ENCODE data around the gene PTPN9. TPM values are rescaled to one million over a fixed set of nuclear protein-coding genes. Genes with fewer than 3 reads are reported as not detected.
"Not testable (repeated sequence)": the region's sequence is repeated elsewhere in the genome, so short reads cannot be mapped to it uniquely, and the experiment has no call there.

The PTPN9 gene
- polyA plus RNA-seq (ENCODE audit: insufficient read length in 4 of 4), result 10 to 100 TPM; 43.5 to 47.8 (median 47.1) TPM

GRCh38 chr15:75578948-75579920 is at the start of gene PTPN9:
TSS of gene PTPN9 (minus strand) at chr15:75579315. CDS start at chr15:75578776, 539 bp downstream.
- peak; percentile 68 to 80 (median 76) for DNase-seq (ENCODE audit: low read depth in 4 of 4, low spot score in 3 of 4)

DNA sequence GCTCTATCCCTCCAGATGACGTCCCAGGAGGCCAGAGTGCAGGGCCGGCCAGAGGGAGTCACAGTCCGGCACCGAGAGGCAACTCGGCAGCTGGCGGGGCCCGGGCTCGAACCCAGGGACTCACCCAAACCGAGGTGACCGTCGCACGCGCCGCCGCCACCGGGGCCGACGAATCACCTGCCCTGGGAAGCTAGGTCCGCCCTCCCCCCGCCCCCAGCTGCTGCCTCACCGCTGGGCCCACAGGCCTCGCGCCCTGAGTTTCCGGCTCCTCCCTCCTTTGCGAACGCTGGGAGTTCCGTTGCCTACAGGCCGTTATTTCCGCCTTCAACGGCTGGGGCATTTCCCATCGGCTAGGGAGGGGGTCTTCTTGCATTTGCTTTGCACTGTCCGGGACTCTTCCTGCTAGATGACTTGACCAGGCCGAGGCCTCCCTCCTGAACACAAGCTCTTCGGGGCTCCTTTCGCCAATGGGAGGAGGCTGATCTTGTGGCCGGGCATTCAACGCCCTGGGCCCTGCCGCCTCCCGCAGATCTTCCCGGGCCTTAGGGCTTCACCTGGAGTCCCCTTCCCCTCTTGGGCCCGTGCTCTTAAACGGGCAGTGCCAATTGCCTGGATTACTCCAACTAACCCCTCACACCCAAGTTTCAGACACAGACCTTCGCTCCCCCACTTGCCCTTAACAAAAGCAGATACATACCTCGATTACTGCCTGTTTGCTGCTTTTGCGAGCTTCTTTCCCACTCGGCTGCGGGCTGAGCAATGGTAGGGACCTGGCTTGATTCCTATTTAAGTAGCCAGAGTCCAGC is 46.6 kb upstream of the PTPN9 start, which contains the start of gene SNUPN:
TSS of gene SNUPN (minus strand) at position 184 of the 806 bp plus-strand sequence. CDS start 4,674 bp downstream, outside the sequence.
- peak; percentile 85 to 93 (median 91) for DNase-seq (ENCODE audit: low read depth in 4 of 4, low spot score in 3 of 4)

DNA sequence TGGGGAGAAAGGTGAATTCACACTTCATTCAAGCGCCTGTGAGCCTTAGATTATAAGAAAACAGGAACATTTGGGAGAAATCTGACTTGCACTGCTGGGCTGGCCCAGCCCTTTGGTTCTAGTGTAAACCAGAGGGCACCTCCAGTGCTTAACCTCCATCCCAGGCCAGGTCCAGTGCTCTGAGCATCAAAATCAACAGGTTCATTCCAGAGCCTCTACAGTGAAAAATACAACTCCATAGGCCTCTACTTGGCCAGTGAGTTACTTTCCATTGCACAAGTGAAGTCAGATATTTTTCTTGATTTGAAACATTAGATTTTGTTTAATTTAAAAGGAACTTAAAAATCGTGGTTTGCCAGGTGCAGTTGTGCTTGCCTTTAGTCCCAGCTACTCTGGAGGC is 43.4 kb upstream of the PTPN9 start:
- no peak for DNase-seq (ENCODE audit: low read depth in 4 of 4, low spot score in 3 of 4)

- DNase-seq (ENCODE audit: low read depth in 4 of 4, low spot score in 3 of 4), result no peak
Measured at GRCh38 chr15:75620841-75621391, 41.8 kb upstream of the PTPN9 start.

- DNase-seq (ENCODE audit: low read depth in 4 of 4, low spot score in 3 of 4), result no peak
Measured at GRCh38 chr15:75620058-75620820, 41.1 kb upstream of the PTPN9 start.

DNA sequence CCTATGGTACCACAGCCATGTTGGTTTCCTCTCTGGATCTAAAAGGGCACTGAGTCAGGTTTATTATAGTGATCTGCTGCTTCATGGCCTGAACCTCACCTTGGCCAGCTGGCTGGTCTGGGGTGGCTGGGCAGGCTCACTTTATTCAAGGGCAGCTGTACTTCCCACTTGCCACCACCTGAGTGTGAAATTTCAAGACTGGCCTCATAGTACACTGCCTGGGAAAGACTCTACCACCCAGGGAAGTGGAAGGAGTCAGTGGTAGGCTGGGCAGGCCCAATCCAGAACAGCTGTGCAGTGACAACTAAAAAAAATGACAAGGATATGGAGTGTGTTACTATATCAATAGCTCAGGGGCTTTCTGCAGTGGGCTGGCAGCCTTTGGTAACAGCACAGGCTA is 37.7 kb upstream of the PTPN9 start:
- DNase-seq (ENCODE audit: low read depth in 4 of 4, low spot score in 3 of 4), result no peak

GRCh38 chr15:75606711-75607699 is 27.9 kb upstream of the PTPN9 start:
- no peak for DNase-seq (ENCODE audit: low read depth in 4 of 4, low spot score in 3 of 4)

GRCh38 chr15:75606026-75606425 is 26.9 kb upstream of the PTPN9 start:
- no peak for DNase-seq (ENCODE audit: low read depth in 4 of 4, low spot score in 3 of 4)

DNA sequence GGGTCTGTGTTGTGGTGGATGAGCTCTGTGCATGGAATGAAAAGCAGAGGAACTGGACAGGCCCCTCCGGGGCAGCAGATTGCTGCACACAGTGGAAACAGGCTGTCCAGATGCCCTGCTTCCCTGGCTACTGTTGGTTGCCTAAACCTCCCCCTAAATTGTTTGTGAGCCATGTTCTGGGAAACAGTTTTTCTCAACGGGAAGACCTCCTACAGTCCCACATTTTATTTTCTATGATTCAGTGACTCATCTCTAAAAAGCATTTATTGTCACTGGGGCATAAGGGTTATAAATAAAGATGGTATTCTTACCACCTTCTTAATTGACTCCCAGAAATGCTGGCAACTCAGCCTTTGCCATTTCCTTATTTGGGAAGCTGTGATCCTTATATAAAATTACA is 20.3 kb upstream of the PTPN9 start:
- DNase-seq (ENCODE audit: low read depth in 4 of 4, low spot score in 3 of 4), result no peak

GRCh38 chr15:75598361-75598760 is 19.2 kb upstream of the PTPN9 start:
- DNase-seq (ENCODE audit: low read depth in 4 of 4, low spot score in 3 of 4), result no peak

- DNase-seq (ENCODE audit: low read depth in 4 of 4, low spot score in 3 of 4), result no peak
Measured at GRCh38 chr15:75597667-75598341, 18.7 kb upstream of the PTPN9 start.

DNA sequence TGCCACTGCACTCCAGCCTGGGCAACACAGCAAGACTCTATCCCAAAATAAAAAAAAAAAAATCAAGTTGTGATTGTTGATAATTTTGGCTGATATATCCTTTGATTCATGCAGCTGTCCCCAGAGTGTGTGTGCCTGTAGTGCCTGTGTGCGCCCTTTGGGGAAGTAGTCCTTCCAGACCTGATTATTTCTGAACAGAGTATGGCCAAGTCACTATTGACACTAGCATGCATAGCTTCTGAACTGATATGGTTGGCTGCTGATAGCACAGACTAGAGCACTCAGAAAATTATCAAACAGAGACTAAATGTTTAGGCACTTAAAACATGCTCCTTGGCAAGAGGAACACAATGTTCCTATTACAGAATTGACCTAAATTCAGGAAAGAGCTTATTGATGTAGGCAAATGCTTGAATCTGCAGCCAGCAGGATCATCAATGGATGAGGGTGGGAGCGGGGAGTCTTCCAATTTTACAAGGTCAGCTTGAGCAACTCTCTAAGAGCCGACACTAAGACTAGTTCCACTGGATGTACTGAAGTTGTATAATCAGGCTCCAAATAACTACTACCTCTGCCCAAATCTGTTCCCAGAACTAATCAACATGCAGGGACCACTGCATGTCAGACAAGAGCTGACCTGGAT is 17.7 kb upstream of the PTPN9 start:
- no peak for DNase-seq (ENCODE audit: low read depth in 4 of 4, low spot score in 3 of 4)

DNA sequence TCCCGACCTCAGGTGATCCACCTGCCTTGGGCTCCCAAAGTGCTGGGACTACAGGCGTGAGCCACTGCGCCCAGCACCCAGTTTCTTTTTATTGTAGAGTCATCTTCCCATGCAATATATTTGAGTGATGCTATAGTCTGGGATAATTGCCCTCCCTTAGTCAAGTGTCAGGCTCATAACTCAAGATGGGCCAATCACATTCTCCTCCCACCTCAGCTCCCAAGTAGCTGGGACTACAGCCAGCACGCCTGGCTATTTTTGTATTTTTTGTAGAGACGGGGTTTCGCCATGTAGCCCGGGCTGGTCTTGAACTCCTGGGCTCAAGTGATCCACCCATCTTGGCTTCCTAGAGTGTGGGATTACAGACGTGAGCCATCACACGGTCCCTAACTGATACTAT is 15.2 kb upstream of the PTPN9 start:
- DNase-seq (ENCODE audit: low read depth in 4 of 4, low spot score in 3 of 4), result no peak

- no peak for DNase-seq (ENCODE audit: low read depth in 4 of 4, low spot score in 3 of 4)
Measured at GRCh38 chr15:75591655-75592364, 12.7 kb upstream of the PTPN9 start.

DNA sequence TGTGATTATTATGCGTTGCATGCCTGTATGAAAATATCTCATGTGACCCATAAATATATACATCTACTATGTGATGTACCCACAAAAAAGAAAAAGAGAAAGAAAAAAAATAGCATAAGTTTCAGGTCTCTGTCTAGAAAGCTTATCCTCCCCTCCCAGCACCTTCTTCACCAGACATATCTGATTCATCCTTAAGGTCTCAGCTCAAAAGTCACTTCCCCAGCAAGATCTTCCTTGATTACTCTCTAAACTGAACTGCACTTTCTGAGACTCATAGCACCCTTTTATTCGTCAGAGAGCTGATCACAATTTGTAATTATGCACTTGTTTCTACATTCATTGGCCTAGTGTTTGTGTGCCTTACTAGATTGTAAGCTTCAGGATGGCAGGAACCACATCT is 11.1 kb upstream of the PTPN9 start:
- DNase-seq (ENCODE audit: low read depth in 4 of 4, low spot score in 3 of 4), result no peak

DNA sequence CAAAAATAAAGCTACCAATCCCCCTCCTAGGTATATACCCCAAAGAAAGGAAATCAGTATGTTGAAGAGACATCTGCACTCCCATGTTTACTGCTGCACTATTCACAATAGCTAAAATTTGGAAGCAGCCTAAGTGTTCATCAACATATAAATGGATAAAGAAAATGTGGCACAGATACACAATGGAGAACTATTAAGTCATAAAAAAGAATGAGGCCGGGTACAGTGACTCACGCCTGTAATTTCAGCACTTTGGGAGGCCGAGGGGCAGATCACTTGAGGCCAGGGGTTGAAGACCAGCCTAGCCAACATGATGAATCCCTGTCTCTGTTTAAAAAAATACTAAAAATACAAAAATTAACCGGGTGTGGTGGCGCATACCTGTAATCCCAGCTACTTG is 10.0 kb upstream of the PTPN9 start:
- no peak for DNase-seq (ENCODE audit: low read depth in 4 of 4, low spot score in 3 of 4)

- DNase-seq (ENCODE audit: low read depth in 4 of 4, low spot score in 3 of 4), result not testable (repeated sequence)
Measured at GRCh38 chr15:75586422-75586821, 7.3 kb upstream of the PTPN9 start.

Measured in right renal pelvis (tissue), 4 donors.